Measurements from ENCODE around the gene GP1BB.
A peak's percentile ranks its signal among the peaks of the same experiment; 100 is the strongest.
"Not testable (repeated sequence)": the region's sequence is repeated elsewhere in the genome, so short reads cannot be mapped to it uniquely, and the experiment has no call there.

Gene GP1BB

DNA sequence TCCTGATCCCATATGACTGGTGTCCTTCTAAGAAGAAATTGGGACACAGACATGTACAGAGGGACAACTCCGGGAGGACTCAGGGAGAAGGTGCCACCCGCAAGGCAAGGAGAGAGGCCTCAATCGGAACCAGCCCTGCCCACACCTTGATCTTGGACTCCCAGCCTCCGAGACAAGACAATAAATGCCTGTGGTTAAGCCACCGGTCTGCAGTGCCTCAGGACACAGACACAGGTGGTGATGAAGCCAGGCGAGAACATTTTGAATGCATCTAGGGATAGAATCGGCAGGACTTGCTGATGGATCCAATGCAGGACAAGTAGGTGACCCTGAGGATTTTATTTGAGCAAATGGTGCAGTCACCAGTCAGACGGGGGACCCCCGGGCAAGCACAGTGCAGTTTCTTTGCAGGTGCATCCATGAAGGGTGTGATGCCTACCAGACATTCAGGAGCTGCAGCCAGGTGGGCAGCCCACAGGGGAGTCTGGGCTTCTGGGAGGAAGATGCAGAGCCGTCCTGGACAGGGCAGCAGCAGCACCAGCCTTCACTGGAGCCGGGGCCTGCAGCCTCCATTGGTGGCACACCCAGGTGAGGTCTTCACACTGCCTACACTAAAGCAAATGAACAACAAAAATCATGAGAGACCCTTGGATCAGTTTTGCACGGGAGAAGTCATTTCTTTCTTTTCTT is 29.2 kb upstream of the GP1BB start:
- DNase-seq = no peak

GRCh38 chr22:19694696-19695095 is 28.6 kb upstream of the GP1BB start:
- DNase-seq = no peak

DNA sequence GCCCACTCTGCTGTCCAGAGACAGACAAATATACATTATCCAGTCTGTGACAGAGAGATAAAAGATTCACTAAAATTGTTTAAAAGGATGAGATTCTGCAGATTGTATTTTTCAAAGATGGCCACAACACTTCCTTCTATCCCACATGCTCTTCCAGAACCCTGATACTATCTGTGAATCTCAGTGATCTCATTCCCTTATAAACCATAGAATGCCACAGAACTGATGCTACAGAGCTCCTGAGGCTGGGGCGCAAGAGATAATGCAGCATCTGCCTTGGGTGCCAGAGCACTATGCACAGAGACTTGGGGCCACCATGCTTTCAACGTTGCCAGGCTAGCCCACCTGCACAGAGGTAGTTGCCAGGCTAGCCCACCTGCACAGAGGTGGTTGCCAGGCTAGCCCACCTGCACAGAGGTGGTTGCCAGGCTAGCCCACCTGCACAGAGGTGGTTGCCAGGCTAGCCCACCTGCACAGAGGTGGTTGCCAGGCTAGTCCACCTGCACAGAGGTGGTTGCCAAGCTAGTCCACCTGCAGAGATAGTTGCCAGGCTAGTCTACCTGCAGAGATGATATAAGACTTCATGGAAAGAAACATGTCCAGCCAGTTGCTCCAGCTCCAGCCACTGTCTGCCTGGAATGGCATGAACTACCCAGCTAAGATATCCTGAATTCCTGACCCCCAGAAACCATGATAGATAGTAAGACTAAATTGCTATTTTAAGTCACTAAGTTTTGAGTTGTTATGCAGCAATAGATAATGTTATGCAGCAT is 26.6 kb upstream of the GP1BB start:
- no peak for DNase-seq

- DNase-seq = not testable (repeated sequence)
Observed at GRCh38 chr22:19697871-19698270, 25.5 kb upstream of the GP1BB start.

DNA sequence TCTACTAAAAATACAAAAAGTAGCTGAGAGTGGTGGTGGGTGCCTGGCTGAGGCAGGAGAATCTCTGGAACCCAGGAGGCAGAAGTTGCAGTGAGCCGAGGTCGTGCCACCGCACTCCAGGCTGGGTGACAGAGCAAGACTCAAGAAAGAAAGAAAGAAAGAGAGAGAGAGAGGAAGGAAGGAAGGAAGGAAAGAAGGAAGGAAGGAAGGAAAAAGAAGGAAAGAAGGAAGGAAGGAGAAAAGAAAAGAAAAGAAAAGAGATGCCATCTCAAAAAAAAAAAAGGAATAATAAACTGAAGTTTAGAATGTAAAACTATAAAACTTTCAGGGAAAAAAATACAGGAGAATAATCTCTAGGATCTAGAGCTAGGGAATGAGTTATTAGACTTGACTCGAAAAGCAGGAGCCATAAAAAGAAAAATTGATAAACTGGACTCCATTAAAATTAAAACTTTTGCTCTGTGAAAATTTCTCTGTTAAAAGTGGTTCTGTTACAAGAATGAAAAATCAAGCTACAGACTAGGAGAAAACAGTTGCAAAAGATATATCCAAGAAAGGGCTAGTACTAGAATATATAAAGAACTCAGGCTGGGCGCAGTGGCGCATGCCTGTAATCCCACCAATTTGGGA is 22.4 kb upstream of the GP1BB start:
- peak; percentile 36 for DNase-seq

GRCh38 chr22:19701420-19702145 is 21.8 kb upstream of the GP1BB start:
- DNase-seq = peak; percentile 46

DNA sequence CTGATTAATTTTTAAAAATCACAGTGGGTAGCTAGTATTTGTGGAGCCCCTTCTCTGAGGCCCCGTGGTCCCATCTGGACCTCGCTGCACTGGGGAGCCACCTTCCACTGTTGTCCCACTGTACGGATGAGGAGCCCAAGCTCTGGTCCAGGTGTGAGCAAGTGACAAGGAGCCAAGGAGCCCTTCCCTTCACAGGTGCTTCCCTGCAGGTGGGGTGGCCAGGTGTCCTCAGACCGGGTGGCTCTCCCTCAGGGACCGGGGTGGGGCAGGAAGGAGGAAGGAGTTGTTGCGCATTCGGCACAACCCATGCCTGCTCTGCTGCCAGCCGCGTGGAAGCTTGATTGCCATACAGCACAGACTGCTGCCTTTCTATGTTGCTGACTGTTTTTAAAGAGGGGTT is 19.5 kb upstream of the GP1BB start:
- DNase-seq = peak; percentile 53

GRCh38 chr22:19704355-19705015 is 18.9 kb upstream of the GP1BB start:
- peak; percentile 44 for DNase-seq

GRCh38 chr22:19705181-19705934 is 18.0 kb upstream of the GP1BB start:
- peak; percentile 48 for DNase-seq

DNA sequence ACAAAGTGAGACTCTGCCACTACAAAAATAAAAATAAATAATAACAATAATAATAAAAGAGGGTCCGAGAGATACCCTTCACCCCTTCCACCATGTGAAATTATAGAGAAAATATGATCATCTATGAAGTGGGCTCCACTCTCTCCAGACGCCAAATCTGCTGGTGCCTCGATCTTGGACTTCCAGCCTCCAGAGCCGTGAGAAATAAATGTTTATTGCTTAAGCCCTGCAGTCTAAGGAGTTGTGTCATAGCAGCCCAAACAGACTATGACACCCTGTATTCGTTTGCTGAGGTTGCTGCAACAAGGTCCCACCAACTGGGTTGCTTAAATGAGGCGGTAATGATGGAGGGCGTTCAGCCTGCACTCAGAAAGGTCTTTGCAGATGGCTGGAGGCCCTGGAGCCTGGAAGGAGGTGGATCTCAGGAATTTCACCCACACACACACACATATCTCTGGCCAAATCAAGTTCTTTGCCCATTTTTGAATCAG is 16.6 kb upstream of the GP1BB start:
- peak; percentile 5 for DNase-seq

- peak; percentile 58 for DNase-seq
Observed at GRCh38 chr22:19707347-19708290, 15.7 kb upstream of the GP1BB start.

- DNase-seq = peak; percentile 59
Observed at GRCh38 chr22:19708321-19709011, 14.9 kb upstream of the GP1BB start.

DNA sequence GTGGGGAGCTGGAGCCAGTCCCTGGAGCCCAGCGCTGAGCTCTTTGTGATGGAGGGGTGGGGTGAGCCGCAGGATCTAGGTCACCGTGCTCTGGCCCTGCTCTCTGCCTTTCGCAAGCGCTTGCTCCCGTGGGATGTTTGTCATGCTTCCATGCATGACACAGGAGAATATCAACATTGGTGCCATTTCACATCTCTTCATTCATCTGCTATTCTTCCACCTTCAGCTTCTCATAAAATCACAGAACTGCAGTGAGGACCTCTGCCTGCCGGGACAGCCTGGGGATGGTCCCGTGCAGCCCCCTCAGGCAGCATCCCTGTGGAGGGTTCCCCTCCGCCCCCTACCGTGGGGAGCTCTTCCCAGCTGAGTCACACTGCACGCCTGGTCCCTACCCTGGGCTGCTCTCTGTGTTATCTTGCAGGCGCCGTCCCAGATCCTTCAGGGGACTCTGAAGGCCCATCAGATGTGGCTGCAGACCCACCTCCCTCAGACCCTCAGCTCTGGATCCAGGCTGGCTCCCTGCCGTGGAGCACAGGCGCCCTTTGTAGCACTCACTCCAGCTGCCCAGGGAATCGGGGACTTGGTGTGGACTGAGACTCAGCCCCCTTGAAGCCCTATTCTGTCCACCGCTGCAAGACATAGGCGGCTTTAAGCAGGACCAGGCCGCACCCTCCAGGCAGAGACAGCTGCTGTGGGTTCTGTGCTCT is 14.1 kb upstream of the GP1BB start:
- DNase-seq = peak; percentile 41

GRCh38 chr22:19710020-19710768 is 13.1 kb upstream of the GP1BB start:
- no peak for DNase-seq

- no peak for DNase-seq
Observed at GRCh38 chr22:19710769-19711106, 12.6 kb upstream of the GP1BB start.

GRCh38 chr22:19713245-19713644 is 10.1 kb upstream of the GP1BB start:
- no peak for DNase-seq

DNA sequence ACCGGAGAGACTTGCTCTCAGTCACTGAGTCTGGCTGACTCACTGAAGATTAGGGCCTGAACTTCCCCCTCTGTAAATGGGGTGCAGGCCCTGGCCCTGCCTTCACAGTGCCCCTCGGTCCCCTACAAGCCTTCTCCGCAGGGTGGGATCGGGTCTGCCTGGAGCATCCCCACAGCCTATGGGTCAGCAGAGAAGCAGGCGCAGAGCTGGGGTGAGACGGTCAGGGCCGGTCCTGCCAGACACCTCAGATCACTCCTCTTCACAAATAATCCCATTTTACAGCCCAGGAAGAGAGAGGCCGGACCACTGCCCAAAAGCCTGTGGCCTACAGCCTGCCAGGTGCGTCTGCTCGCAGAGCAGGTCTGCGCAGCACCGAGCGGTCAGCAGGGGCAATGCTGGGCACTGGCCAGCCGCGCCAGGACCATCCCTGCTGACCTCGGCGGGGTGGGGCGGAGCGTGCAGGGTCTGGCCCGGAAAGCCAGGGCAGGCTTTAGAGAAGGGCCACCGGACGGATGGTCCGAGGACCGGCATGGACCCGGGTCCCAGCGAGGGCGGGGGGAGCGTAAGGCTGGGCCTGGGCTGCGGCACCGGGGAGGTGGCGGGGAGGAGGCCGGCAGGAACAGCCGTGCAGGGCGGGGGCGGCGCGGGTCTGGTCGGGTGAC is 9.6 kb upstream of the GP1BB start:
- DNase-seq = no peak
